A673 (cell line): ENCODE measurements around the gene OR5F1.

Experiments
- CTCF ChIP-seq: fragments of 300-800, 200-600 bp; sonication (generic); conservative IDR thresholded peaks from 2 replicates; pipeline ENCODE4 v1.5.1; 2017; ENCODE audit warnings: low read depth, mild to moderate bottlenecking, antibody characterized with exemption, low read length, moderate library complexity, mixed read lengths
- EZH2 ChIP-seq: fragments of 200-600 bp; sonication (generic); IDR thresholded peaks from 2 replicates; pipeline ENCODE4 v1.6.1; 2017; ENCODE audit warnings: borderline replicate concordance, low read depth, mild to moderate bottlenecking, mixed read lengths, antibody characterized with exemption, low read length; ENCODE audit not compliant: poor library complexity, severe bottlenecking

- TF ChIP-seq EZH2 (no peak), CTCF (no peak)
These were observed 19.4 kb upstream of the OR5F1 start for GRCh38 chr11:56013805-56014204.
